Middle frontal gyrus (tissue), 1 donor: ENCODE data around the gene XRCC1.
"Not testable (repeated sequence)": the region's sequence is repeated elsewhere in the genome, so short reads cannot be mapped to it uniquely, and the experiment has no call there.

Experiments
- DNase-seq: peaks from one replicate; pipeline ENCODE4 v3.0.0-alpha.2; 2015; ENCODE audit warnings: low spot score; ENCODE audit errors: extremely low spot score

The XRCC1 gene

GRCh38 chr19:43546581-43546980, 28.7 kb downstream of the XRCC1 start:
- no peak for DNase-seq

GRCh38 chr19:43545981-43546380, 29.3 kb downstream of the XRCC1 start:
- no peak for DNase-seq

- DNase-seq: no peak
Observed at GRCh38 chr19:43545276-43545675, 30.1 kb downstream of the XRCC1 start.

GRCh38 chr19:43544077-43544476, 31.2 kb downstream of the XRCC1 start:
- DNase-seq: no peak

- DNase-seq: no peak
Observed at GRCh38 chr19:43541920-43542650, 33.2 kb downstream of the XRCC1 start.

- no peak for DNase-seq
Observed at GRCh38 chr19:43540381-43540780, 34.9 kb downstream of the XRCC1 start.

GRCh38 chr19:43538922-43539321, 36.4 kb downstream of the XRCC1 start:
- no peak for DNase-seq

- DNase-seq: no peak
Observed at GRCh38 chr19:43534816-43535761, 40.2 kb downstream of the XRCC1 start.

- no peak for DNase-seq
Observed at GRCh38 chr19:43534305-43534815, 41.0 kb downstream of the XRCC1 start.

GRCh38 chr19:43533546-43534304, 41.6 kb downstream of the XRCC1 start:
- DNase-seq: peak; percentile 91

- peak; percentile 89 for DNase-seq
Observed at GRCh38 chr19:43532962-43533545, 42.3 kb downstream of the XRCC1 start, which contains the start of gene ZNF575. ZNF575 (plus strand) TSS chr19:43533188; CDS start chr19:43534423, 1,235 bp downstream.

- DNase-seq: no peak
Observed at GRCh38 chr19:43532571-43532961, 42.8 kb downstream of the XRCC1 start.

- DNase-seq: no peak
Observed at GRCh38 chr19:43527860-43528622, 47.3 kb downstream of the XRCC1 start.

- peak; percentile 39 for DNase-seq
Observed at GRCh38 chr19:43526884-43527859, 48.2 kb downstream of the XRCC1 start, which contains the start of gene ETHE1. ETHE1 (minus strand) TSS chr19:43527201; CDS start chr19:43527177, 24 bp downstream.

GRCh38 chr19:43525836-43526771, 49.2 kb downstream of the XRCC1 start:
- no peak for DNase-seq

- DNase-seq: no peak
Observed at GRCh38 chr19:43524922-43525835, 50.1 kb downstream of the XRCC1 start.

GRCh38 chr19:43523696-43524095, 51.6 kb downstream of the XRCC1 start:
- DNase-seq: not testable (repeated sequence)
